Measurements from ENCODE around the gene LATS2. TPM values are rescaled to one million over a fixed set of nuclear protein-coding genes. Genes with fewer than 3 reads are reported as not detected.
A peak's percentile ranks its signal among the peaks of the same experiment; 100 is the strongest.
"Not testable (repeated sequence)": the region's sequence is repeated elsewhere in the genome, so short reads cannot be mapped to it uniquely, and the experiment has no call there.

The LATS2 gene
- total RNA-seq, 2 experiments from 2014 or later, result 11.2 to 11.8 TPM

DNA sequence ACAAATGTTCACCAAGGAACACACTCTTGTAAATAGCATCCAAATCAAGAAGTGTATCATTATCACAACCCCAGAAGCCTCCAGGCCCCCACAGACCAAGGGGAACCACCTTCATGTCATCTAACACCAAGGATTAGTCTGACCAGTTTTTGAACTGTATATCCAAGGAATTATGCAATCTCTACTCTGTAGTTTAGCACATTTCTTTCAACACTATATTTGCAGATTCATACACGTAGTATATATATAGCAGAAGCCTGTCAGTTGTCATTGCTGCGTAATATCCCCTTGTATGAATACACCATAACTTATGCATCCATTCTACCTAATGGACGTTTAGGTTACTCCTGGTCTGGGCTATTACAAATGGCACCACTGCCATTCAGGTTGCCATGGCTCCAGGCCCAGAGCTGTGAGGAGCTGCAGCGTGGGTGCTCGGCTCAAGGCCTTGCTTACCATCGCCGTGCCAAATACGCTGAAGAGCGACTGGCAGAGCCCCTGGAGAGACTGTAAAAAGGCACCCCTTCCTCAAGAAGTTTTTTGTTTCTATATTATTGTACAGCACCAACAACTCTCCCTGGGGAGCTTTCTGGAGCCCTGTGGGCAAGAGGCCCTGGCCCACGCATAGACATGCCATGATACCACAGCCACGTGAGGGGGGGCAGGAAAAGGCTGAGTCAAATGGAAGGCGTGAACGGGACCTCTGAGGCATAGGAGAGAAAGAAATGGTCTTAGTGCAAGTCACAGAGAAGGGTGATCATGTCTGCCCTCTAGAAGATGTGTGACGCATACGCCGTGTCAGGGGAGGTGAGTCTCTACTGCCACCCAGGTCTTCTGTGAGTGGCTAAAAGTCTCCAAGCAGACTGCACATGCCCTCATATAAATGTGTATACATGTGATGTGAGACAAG is 10.8 kb downstream of the LATS2 start:
- peaks cover 2% of the 10 kb centered on the region for H3K27me3 Mint-ChIP-seq
- ChIA-PET CTCF (no interaction called here), POLR2A (no interaction called here)
- peaks cover 11% of the 10 kb centered on the region for H3K4me1 Mint-ChIP-seq
- H3K9me3 Mint-ChIP-seq, result no peaks in the 10 kb centered on the region
- DNase-seq, result no peak
- no peaks in the 10 kb centered on the region for H3K36me3 Mint-ChIP-seq (ENCODE audit: low read depth)
- H3K4me3 Mint-ChIP-seq, result no peak overlapping the region
- H3K27ac Mint-ChIP-seq, result no peak overlapping the region

DNA sequence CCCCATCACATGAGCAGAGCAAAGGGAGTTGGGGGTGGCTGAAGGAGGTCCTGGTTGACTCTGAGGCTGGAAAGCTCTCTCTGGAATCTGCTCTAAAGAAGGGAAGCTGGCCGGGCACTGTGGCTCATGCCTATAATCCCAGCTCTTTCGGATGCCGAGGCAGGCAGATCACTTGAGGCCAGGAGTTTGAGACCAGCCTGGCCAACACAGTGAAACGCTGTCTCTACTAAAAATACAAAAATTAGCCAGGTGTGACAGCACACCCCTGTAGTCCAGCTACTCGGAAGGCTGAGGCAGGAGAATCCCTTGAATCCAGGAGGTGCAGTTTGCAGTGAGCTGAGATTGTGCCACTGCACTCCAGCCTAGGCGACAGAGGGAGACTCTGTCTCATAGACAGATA is 11.7 kb downstream of the LATS2 start:
- H3K9me3 Mint-ChIP-seq; POLR2A ChIA-PET; H3K27me3 Mint-ChIP-seq; H3K36me3 Mint-ChIP-seq (ENCODE audit: low read depth); CTCF ChIA-PET; H3K4me3 Mint-ChIP-seq; H3K27ac Mint-ChIP-seq; DNase-seq: not testable (repeated sequence)
- peaks cover 17% of the 10 kb centered on the region for H3K4me1 Mint-ChIP-seq

DNA sequence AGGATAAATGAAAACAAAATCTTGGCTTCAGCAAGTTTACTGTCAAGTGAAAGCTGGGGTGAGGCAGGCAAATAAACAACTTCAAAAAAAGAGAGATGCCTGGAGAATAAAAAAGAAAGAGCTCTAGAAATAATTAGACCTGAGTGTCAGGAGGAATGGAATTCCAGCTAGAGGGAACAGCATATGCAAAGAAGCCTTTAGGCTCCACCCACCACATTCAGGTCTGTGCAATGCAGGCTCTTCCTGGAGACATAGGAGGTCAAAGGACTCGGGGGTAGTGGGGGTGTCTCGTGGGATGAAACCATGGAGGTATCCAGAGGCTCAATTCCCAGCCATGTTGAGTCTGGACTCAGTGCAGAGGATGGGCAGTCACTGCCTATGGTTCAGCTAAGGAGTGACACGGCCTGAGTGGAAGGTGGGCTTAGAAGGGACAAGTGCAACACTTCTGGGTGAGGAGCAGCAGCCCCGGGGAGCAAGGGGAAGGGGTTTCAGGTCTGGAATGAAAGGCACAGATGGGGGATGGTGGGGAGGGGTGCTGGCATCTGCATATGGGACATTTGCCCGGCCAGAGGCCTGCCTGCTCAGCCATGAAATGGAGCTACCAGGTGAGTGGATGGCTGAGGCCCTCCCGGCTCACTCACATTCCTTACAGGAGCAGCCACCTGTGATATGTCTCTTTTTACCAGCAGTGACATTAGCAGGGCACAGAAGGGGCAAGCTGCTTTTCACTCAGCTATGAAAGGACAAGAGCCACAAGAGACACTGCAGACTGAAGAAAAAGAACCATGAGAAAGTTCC is 12.3 kb downstream of the LATS2 start:
- no peak overlapping the region for H3K4me3 Mint-ChIP-seq
- no peak overlapping the region for H3K27ac Mint-ChIP-seq
- ChIA-PET CTCF (no interaction called here), POLR2A (no interaction called here)
- no peaks in the 10 kb centered on the region for H3K9me3 Mint-ChIP-seq
- no peak for DNase-seq
- peaks cover 4% of the 10 kb centered on the region for H3K27me3 Mint-ChIP-seq
- peaks cover 17% of the 10 kb centered on the region for H3K4me1 Mint-ChIP-seq
- peaks cover 5% of the 10 kb centered on the region for H3K36me3 Mint-ChIP-seq (ENCODE audit: low read depth)

DNA sequence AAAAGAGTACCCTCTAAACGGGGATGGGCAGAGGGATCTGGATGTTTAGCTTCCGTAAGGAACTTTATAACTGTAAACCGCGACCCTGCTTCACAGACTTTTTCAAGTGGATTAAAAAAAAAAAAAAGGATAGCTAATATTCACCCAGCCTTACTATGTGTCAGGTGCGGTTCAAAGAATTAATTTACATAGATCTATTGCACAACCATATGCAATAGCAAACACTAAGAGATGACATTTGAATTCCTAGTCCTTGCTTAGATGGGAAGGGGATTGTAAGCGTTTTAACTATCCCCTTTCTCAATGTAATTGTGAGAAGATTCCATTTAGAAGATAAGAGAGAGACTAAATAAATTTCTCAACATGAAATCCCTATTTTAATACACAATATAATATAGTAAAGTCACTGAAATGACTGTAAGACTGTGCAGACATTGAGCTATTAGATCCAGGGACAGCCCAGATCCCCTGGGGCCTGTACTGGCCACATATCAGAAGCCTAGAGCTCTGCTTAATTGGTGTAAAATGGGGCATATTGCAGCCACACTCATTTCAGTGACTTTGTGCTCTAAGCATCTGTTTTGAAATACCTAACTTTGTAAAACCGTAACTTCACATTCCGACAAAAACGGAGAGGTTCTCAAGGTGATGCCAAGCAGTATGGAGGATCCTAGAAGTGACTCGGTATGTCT is 13.6 kb downstream of the LATS2 start:
- ChIA-PET POLR2A (no interaction called here), CTCF (interaction anchor here (0.5 kb wide), 1 partner anchor 124 kb away, joined by 5 read pairs; no protein-coding TSS in a partner anchor)
- no peak overlapping the region for H3K4me3 Mint-ChIP-seq
- peaks cover 10% of the 10 kb centered on the region for H3K4me1 Mint-ChIP-seq
- H3K27me3 Mint-ChIP-seq, result peaks cover 4% of the 10 kb centered on the region
- H3K9me3 Mint-ChIP-seq, result no peaks in the 10 kb centered on the region
- H3K27ac Mint-ChIP-seq, result no peak overlapping the region
- DNase-seq, result no peak
- H3K36me3 Mint-ChIP-seq (ENCODE audit: low read depth), result peaks cover 5% of the 10 kb centered on the region

DNA sequence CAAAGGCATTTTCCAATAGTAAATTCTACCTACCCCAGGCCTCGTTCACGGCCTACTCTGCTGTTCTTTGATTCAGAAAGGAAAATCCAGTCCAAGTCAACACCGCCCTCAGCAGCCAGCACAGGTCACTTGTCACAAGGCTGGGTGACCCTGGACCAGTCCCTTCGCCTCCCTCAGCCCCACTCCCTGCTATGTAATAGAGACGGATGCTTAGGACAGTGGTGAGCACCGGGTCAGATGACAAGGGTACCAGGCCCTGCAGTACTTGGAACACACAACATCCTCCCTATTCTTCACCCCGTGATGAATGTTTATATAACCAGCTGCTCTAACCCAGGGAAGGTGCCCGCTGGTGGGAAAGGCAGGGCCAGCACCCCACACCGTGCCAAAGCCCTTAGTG is 14.3 kb downstream of the LATS2 start:
- Mint-ChIP-seq H3K27ac (no peak overlapping the region), H3K4me1 (peaks cover 10% of the 10 kb centered on the region), H3K36me3 (ENCODE audit: low read depth) (peaks cover 5% of the 10 kb centered on the region), H3K9me3 (no peaks in the 10 kb centered on the region), H3K27me3 (peaks cover 4% of the 10 kb centered on the region), H3K4me3 (no peak overlapping the region)
- no peak for DNase-seq
- POLR2A ChIA-PET, result no interaction called here
- CTCF ChIA-PET, result no interaction called here

DNA sequence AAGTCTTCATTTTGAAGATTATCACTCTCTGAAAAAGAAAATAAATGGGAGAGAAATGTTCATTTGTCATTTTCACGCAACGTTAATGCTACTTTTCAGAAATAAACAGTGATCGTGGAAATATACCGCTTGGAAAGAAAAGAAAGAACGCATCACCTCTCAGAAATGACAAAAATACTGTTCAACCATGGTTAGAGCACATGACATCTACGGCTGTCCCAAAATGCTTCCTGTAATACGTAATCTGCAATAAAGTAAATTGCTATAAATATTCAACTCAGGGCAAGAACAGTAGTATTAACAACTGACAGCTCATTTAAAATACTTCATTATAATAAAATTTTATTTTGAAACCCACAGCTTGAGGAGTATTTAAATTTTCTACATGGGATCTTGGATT is 15.2 kb downstream of the LATS2 start:
- H3K36me3 Mint-ChIP-seq (ENCODE audit: low read depth), result peaks cover 5% of the 10 kb centered on the region
- POLR2A ChIA-PET, result no interaction called here
- no peak for DNase-seq

DNA sequence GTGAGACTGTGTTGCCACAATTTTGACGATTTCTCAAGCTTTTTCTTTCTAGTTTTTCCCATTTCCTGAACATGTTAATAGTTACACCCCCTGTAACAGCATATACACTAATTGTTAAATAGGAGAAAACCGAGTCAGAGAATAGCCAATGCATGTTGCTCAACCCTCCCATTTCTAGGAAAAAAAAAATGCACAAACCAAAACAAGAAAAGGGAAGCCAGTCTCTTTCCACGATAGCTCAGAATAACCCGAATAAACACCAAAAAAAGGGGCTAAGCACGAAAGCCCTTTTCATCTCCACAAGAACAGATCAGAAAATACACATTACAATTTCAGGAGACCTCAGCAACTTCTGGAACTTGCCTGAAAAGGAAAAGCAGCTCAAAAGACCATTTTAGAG is 16.3 kb downstream of the LATS2 start:
- ChIA-PET CTCF (no interaction called here), POLR2A (no interaction called here)
- H3K4me1 Mint-ChIP-seq, result peaks cover 7% of the 10 kb centered on the region
- H3K27me3 Mint-ChIP-seq, result peaks cover 4% of the 10 kb centered on the region
- peak overlapping the region; percentile 21 for H3K27ac Mint-ChIP-seq
- DNase-seq, result no peak
- H3K9me3 Mint-ChIP-seq, result no peaks in the 10 kb centered on the region
- no peak overlapping the region for H3K4me3 Mint-ChIP-seq
- peaks cover 5% of the 10 kb centered on the region for H3K36me3 Mint-ChIP-seq (ENCODE audit: low read depth)

More for the DNA sequence above, 15.2 kb downstream of the LATS2 start:
- Mint-ChIP-seq H3K4me3 (no peak overlapping the region), H3K9me3 (no peaks in the 10 kb centered on the region), H3K27ac (no peak overlapping the region), H3K4me1 (peaks cover 10% of the 10 kb centered on the region), H3K27me3 (peaks cover 4% of the 10 kb centered on the region)
- CTCF ChIA-PET, result no interaction called here

DNA sequence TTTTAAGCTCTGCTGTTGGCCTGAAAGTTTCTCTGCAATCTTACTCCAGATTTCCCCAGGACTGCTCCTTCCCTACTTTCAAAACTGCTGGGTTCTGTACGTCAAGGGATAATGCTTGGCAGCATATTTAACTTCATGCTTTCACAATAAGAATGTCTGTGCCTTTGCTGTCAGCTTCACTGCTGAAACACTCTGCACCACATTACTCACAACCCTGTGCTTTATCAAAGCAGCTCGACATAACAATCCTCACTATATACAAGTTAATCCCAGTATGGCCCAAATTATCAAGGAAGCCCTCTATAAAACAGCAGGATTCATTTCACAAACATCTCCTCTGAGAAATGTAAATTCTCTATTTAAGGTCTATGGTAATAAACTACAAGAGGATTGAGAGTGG is 17.5 kb downstream of the LATS2 start:
- POLR2A ChIA-PET, result no interaction called here
- H3K36me3 Mint-ChIP-seq (ENCODE audit: low read depth), result peaks cover 7% of the 10 kb centered on the region
- DNase-seq, result no peak
- no peak overlapping the region for H3K27ac Mint-ChIP-seq
- no peak overlapping the region for H3K4me3 Mint-ChIP-seq
- no peaks in the 10 kb centered on the region for H3K9me3 Mint-ChIP-seq
- CTCF ChIA-PET, result interaction anchor here (0.5 kb wide), 1 partner anchor 48 kb away, joined by 4 read pairs; no protein-coding TSS in a partner anchor
- H3K4me1 Mint-ChIP-seq, result peaks cover 13% of the 10 kb centered on the region
- H3K27me3 Mint-ChIP-seq, result peaks cover 4% of the 10 kb centered on the region

DNA sequence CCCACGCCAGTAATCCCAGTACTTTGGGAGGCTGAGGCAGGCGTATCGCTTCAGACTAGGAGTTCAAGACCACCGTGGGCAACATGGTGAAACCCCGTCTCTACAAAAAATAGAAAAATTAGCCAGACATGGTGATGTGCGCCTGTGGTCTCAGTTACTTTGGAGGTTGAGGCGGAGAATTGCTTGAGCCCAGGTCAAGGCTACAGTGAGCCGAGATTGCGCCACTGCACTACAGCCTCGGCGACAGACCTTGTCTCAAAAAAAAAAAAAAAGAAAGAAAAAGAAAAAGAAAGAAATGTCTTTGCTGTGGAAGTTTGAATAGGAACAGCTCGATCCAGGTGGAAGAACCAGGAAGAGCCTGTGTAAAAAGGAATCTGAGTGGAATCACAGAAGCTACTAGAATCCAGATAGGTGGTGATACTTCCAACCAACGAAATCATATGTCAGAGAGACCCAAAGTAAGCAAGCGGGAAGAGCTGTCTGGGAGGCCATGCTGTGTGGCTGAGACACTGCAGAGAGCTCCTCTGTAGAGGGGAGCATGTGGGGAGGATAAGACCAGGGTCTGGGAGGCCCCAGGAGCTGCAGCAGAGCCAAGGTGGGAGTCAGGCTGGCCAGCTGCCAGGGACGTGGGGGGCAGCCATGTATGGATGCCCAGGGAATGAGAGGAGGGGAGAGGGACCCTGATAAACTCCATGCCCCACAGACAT is 21.1 kb downstream of the LATS2 start:
- Mint-ChIP-seq H3K4me3 (no peak overlapping the region), H3K27ac (no peak overlapping the region), H3K27me3 (peaks cover 4% of the 10 kb centered on the region), H3K4me1 (peaks cover 14% of the 10 kb centered on the region), H3K36me3 (ENCODE audit: low read depth) (peaks cover 5% of the 10 kb centered on the region), H3K9me3 (no peaks in the 10 kb centered on the region)
- ChIA-PET POLR2A (no interaction called here), CTCF (no interaction called here)
- DNase-seq, result no peak

DNA sequence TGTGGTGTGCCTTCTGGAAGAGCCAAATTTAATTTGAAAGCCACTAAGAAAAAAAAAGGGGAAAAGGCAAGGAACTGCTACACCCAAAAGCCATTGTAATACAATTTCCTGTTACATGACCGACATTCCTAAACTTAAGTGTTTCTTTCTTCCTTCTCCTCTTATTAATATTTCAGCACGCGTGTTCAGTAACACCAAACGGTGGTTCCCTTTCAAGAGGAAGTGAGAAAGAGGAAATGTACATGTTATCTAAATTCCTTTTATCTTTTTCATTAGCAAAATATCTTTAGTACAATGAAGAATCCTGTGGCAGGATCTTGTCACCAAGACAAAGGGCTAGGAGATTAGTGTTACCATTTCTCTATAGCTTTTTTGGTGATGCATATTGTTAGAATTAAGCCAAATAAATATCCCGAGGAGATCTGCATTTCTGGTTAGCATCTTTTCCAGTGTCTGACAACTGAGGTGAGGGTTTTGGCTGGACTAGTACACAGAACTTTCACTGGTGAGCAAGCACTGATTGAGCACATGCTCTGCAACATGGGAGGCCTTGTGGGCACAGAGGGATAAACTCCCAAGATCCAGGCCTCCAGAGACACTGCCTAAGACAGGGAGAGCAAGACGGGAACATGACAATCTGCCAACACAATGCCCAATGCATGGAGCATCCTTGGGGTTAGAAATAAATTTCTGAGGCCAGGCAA is 22.1 kb downstream of the LATS2 start:
- Mint-ChIP-seq H3K27ac (no peak overlapping the region), H3K9me3 (no peaks in the 10 kb centered on the region), H3K36me3 (ENCODE audit: low read depth) (peaks cover 2% of the 10 kb centered on the region), H3K27me3 (no peaks in the 10 kb centered on the region), H3K4me1 (peaks cover 10% of the 10 kb centered on the region), H3K4me3 (no peak overlapping the region)
- ChIA-PET POLR2A (no interaction called here), CTCF (no interaction called here)
- DNase-seq, result no peak

DNA sequence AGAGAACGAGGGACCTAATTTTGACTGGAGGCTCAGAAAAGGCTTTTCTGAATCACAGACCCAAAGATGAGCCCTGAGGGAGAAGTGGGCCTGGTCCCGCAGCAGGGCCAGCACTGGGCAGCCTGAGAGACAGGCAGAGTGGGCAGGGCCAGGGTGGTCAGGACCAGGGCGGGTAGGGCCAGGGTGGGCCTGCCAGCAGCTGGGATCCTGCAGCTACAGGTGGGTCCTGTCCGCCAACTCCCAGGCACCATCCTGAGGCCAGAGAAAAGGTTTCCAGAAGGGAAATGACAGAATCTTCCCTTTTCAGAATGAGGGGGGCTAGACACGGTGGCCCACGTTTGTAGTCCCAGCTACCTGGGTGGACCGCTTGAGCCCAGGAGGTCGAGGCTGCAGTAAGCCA is 23.7 kb downstream of the LATS2 start:
- CTCF ChIA-PET, result no interaction called here
- Mint-ChIP-seq H3K36me3 (ENCODE audit: low read depth) (peaks cover 2% of the 10 kb centered on the region), H3K4me1 (peaks cover 13% of the 10 kb centered on the region), H3K27me3 (no peaks in the 10 kb centered on the region), H3K9me3 (no peaks in the 10 kb centered on the region), H3K4me3 (no peak overlapping the region), H3K27ac (no peak overlapping the region)
- DNase-seq, result no peak
- POLR2A ChIA-PET, result no interaction called here

DNA sequence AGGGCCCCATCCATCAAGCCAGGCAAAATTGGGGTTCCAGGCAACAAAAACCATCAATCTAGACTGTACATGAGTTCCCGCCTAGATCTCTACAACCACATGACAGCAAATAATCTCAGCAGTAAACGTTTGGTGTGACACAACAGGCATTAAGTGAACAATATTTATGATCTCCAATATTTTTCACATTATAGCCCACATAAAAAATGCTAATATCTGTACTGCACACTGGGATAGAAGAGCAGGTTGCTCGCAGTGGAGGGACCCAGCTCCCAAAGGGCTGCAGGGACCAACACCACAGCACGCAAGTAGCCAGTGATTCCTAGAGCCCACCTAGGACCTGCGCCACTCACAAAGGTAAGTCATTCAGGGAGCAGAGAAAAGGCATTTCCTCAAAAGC is 25.9 kb downstream of the LATS2 start:
- no peaks in the 10 kb centered on the region for H3K27me3 Mint-ChIP-seq
- H3K36me3 Mint-ChIP-seq (ENCODE audit: low read depth), result peaks cover 9% of the 10 kb centered on the region
- CTCF ChIA-PET, result no interaction called here
- POLR2A ChIA-PET, result no interaction called here
- peaks cover 22% of the 10 kb centered on the region for H3K4me1 Mint-ChIP-seq
- DNase-seq, result no peak
- no peak overlapping the region for H3K4me3 Mint-ChIP-seq
- no peak overlapping the region for H3K27ac Mint-ChIP-seq
- no peaks in the 10 kb centered on the region for H3K9me3 Mint-ChIP-seq

Data from activated CD4-positive, alpha-beta memory T cell treated with anti-CD3 and anti-CD28 coated beads, Interleukin-2, amount 10 ng/mL, durations not matched to agents 7 days and 5 days (primary cell).